ENCODE measurements around the gene UGT2A2. TPM values are rescaled to one million over a fixed set of nuclear protein-coding genes. Genes with fewer than 3 reads are reported as not detected.

UGT2A2 gene
- total RNA-seq, 3 donors from 2014 or later (not counting 1 experiment from before 2014, with no cell fraction given): not detected

DNA sequence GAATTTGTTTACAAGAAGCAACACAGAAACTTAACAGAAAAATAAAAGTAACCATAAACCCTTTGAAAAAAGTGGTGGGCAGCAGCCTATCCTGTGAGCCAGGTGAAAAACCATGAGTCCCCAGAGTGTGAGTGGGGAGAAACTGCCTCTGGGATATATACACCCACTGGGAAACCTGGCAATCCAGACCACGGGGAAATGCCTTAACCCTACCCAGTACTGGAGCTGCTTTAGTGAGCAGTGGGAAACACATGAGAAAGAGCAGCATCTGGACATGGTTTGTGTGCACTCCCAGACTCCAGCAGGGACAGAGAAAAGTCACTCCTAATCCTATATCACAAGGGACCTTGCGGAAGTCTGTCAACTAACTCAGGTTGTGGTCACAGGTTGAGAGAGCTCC is 39.4 kb downstream of the UGT2A2 start:
- Histone ChIP-seq H3K9me3 (ENCODE audit: control insufficient read depth, insufficient read depth, low read length) (no peaks in the 10 kb centered on the region), H3K27ac (ENCODE audit: low read length) (no peak overlapping the region), H3K4me1 (ENCODE audit: control insufficient read depth, insufficient read depth, low read length) (no peaks in the 10 kb centered on the region), H3K36me3 (ENCODE audit: control insufficient read depth, insufficient read depth, low read length) (no peaks in the 10 kb centered on the region), H3K4me3 (ENCODE audit: low read length) (no peak overlapping the region), H3K27me3 (ENCODE audit: control insufficient read depth, insufficient read depth, low read length) (no peaks in the 10 kb centered on the region)
- intact Hi-C loops (cut with micrococcal nuclease): no loop called here
- Mint-ChIP-seq H3K27me3 (ENCODE audit: low read depth in 2 of 2) (no peaks in the 10 kb centered on the region), H3K9me3 (peaks cover 2 to 3% of the 10 kb centered on the region in 2 donors), H3K4me1 (no peaks in the 10 kb centered on the region), H3K27ac (no peak overlapping the region), H3K4me3 (no peak overlapping the region), H3K36me3 (no peaks in the 10 kb centered on the region)
- WGBS (ENCODE audit: insufficient coverage): 66% methylated on average over 2 of the region's 2 CpGs
- no peak for ATAC-seq
- DNase-seq: no peak
- TF ChIP-seq, protein P1, sequence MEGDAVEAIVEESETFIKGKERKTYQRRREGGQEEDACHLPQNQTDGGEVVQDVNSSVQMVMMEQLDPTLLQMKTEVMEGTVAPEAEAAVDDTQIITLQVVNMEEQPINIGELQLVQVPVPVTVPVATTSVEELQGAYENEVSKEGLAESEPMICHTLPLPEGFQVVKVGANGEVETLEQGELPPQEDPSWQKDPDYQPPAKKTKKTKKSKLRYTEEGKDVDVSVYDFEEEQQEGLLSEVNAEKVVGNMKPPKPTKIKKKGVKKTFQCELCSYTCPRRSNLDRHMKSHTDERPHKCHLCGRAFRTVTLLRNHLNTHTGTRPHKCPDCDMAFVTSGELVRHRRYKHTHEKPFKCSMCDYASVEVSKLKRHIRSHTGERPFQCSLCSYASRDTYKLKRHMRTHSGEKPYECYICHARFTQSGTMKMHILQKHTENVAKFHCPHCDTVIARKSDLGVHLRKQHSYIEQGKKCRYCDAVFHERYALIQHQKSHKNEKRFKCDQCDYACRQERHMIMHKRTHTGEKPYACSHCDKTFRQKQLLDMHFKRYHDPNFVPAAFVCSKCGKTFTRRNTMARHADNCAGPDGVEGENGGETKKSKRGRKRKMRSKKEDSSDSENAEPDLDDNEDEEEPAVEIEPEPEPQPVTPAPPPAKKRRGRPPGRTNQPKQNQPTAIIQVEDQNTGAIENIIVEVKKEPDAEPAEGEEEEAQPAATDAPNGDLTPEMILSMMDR (IDR thresholded peaks at IDR 0.05): no peak

DNA sequence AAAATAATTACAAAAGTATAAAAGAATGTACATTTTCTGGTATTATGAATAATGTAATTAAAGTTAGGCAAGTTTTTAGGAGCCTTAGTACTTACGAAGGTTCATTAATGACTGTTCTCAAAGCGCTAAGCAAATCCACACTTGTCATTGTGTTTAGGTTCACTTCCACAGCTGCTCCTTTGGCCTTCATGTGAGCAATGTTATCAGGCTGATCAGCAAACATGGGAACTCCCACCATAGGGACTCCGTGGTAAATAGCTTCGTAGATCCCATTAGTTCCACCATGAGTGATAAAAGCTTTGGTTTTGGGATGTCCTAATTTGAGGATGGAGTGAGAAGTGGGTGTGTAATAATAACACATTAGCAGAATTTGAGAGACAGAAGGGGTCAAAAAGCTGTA is 45.1 kb downstream of the UGT2A2 start:
- Mint-ChIP-seq H3K4me3 (no peak overlapping the region), H3K9me3 (no peaks in the 10 kb centered on the region), H3K36me3 (no peaks in the 10 kb centered on the region), H3K27ac (no peak overlapping the region), H3K4me1 (no peaks in the 10 kb centered on the region), H3K27me3 (ENCODE audit: low read depth in 2 of 2) (no peaks in the 10 kb centered on the region)
- H3K27ac ChIP-seq (ENCODE audit: low read length): no peak overlapping the region
- H3K36me3 ChIP-seq (ENCODE audit: control insufficient read depth, insufficient read depth, low read length): no peaks in the 10 kb centered on the region
- TF ChIP-seq, protein P1 (IDR thresholded peaks at IDR 0.05): no peak
- no peaks in the 10 kb centered on the region for H3K9me3 ChIP-seq (ENCODE audit: control insufficient read depth, insufficient read depth, low read length)
- no peak overlapping the region for H3K4me3 ChIP-seq (ENCODE audit: low read length)
- no peaks in the 10 kb centered on the region for H3K27me3 ChIP-seq (ENCODE audit: control insufficient read depth, insufficient read depth, low read length)
- no peaks in the 10 kb centered on the region for H3K4me1 ChIP-seq (ENCODE audit: control insufficient read depth, insufficient read depth, low read length)
- no peak for ATAC-seq
- DNase-seq: no peak
- WGBS (ENCODE audit: insufficient coverage): 83% methylated on average over 3 of the region's 4 CpGs
- intact Hi-C loops (cut with micrococcal nuclease): no loop called here

DNA sequence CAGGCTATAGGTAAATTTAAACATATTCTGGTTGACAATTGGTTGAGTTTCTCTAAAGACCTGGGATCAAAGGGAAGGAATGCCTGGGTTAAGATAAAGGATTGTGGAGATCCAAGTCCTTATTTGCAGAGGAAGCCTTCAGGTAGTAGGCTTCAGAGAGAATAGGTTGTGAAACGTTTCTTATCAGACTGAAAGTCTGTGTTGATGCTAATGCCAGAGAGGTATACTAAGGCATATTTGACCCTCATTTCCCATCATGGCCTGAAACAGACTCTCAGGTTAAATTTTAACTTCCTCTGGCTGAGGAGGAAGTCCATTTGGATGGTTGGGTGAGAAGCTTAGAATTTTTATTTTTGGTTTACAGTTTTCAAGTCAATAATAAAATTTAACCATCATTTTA is 48.1 kb downstream of the UGT2A2 start:
- no peak for ATAC-seq
- TF ChIP-seq, protein P1 (IDR thresholded peaks at IDR 0.05): no peak
- Histone ChIP-seq H3K4me1 (ENCODE audit: control insufficient read depth, insufficient read depth, low read length) (no peaks in the 10 kb centered on the region), H3K4me3 (ENCODE audit: low read length) (no peak overlapping the region), H3K27ac (ENCODE audit: low read length) (no peak overlapping the region), H3K36me3 (ENCODE audit: control insufficient read depth, insufficient read depth, low read length) (no peaks in the 10 kb centered on the region), H3K9me3 (ENCODE audit: control insufficient read depth, insufficient read depth, low read length) (no peaks in the 10 kb centered on the region), H3K27me3 (ENCODE audit: control insufficient read depth, insufficient read depth, low read length) (no peaks in the 10 kb centered on the region)
- no peak for DNase-seq
- no peaks in the 10 kb centered on the region for H3K4me1 Mint-ChIP-seq
- intact Hi-C loops (cut with micrococcal nuclease): no loop called here
- H3K9me3 Mint-ChIP-seq: no peaks in the 10 kb centered on the region
- H3K4me3 Mint-ChIP-seq: no peak overlapping the region
- H3K27me3 Mint-ChIP-seq (ENCODE audit: low read depth in 2 of 2): no peaks in the 10 kb centered on the region
- no peak overlapping the region for H3K27ac Mint-ChIP-seq
- H3K36me3 Mint-ChIP-seq: no peaks in the 10 kb centered on the region
- WGBS (ENCODE audit: insufficient coverage): 50% methylated on average over 1 of the region's 1 CpG

DNA sequence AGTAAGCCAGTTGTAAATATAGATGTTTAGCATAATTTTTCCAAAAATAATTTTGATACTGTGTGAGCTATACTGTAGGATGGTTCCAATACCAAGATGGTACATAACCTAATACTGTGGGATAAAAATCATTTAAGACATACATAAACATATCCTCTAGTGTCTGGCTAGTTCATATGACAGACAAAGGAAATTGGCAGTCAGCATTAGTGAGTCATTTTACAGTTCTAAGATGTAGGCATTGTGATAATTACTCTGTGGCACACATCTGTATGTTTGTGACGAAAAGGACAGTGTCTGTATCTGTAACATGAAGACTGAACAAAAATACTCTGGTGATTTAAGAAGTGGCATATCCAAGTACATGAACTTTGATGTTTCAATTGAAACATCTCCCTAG is 49.6 kb downstream of the UGT2A2 start:
- Histone ChIP-seq H3K4me3 (ENCODE audit: low read length) (no peak overlapping the region), H3K9me3 (ENCODE audit: control insufficient read depth, insufficient read depth, low read length) (no peaks in the 10 kb centered on the region), H3K27me3 (ENCODE audit: control insufficient read depth, insufficient read depth, low read length) (no peaks in the 10 kb centered on the region), H3K4me1 (ENCODE audit: control insufficient read depth, insufficient read depth, low read length) (no peaks in the 10 kb centered on the region), H3K36me3 (ENCODE audit: control insufficient read depth, insufficient read depth, low read length) (no peaks in the 10 kb centered on the region), H3K27ac (ENCODE audit: low read length) (no peak overlapping the region)
- intact Hi-C loops (cut with micrococcal nuclease): no loop called here
- WGBS (ENCODE audit: insufficient coverage): no CpG with 5 or more reads among the region's 1 CpG
- Mint-ChIP-seq H3K4me1 (no peaks in the 10 kb centered on the region), H3K27me3 (ENCODE audit: low read depth in 2 of 2) (no peaks in the 10 kb centered on the region), H3K27ac (no peak overlapping the region), H3K4me3 (no peak overlapping the region), H3K36me3 (no peaks in the 10 kb centered on the region), H3K9me3 (no peaks in the 10 kb centered on the region)
- DNase-seq (no peak), ATAC-seq (no peak)
- TF ChIP-seq, protein P1 (IDR thresholded peaks at IDR 0.05): no peak

Measured in natural killer cell (primary cell).